HFFc6 (cell line): ENCODE results near the gene MRPL54. TPM values are rescaled to one million over a fixed set of nuclear protein-coding genes. Genes with fewer than 3 reads are reported as not detected.

Experiments
- DNase-seq: peaks from one replicate; pipeline ENCODE4 v3.0.0-alpha.2; 2018
- H3K27ac Mint-ChIP-seq: 2 replicates; pipeline ENCODE4 v1.8.0; 2020; ENCODE audit warnings: mild to moderate bottlenecking, mixed read lengths
- H3K27me3 Mint-ChIP-seq: 2 replicates; pipeline ENCODE4 v1.8.0; 2021; ENCODE audit warnings: mild to moderate bottlenecking, moderate library complexity, mixed read lengths; ENCODE audit not compliant: insufficient read depth
- H3K36me3 Mint-ChIP-seq: 2 replicates; pipeline ENCODE4 v1.8.0; 2021; ENCODE audit warnings: low read depth, mixed read lengths
- H3K4me1 Mint-ChIP-seq: 2 replicates; pipeline ENCODE4 v1.8.0; 2020; ENCODE audit warnings: low read depth, mixed read lengths
- H3K4me3 Mint-ChIP-seq: 2 replicates; pipeline ENCODE4 v1.8.0; 2020; ENCODE audit warnings: mild to moderate bottlenecking, moderate library complexity, mixed read lengths
- H3K9me3 Mint-ChIP-seq: 2 replicates; pipeline ENCODE4 v1.8.0; 2020; ENCODE audit warnings: mild to moderate bottlenecking, mixed read lengths
- CTCF ChIP-seq: fragments of 200-600 bp; sonication (generic); IDR thresholded peaks from 2 replicates; pipeline ENCODE4 v1.5.0; 2021; ENCODE audit warnings: antibody characterized with exemption, mild to moderate bottlenecking
- total RNA-seq, 6 experiments: library from RNA; stranded (reverse); fragmentation: NEBNext Ultra II Directional; extraction: Animal tissue kit (Norgen Biotek cat#: 25700); gene quantifications; 2 replicates in 1 of 6; 3 replicates in 5 of 6; pipeline ENCODE4 v1.2.3, GENCODE V29; 2021

The MRPL54 gene
- total RNA-seq, 6 experiments from 2014 or later, result 69.9 to 84.3 (median 77.9) TPM

- H3K27ac Mint-ChIP-seq, result no peak within 1 kb of the TSS
- H3K36me3 Mint-ChIP-seq, result no peaks in the 10 kb centered on the region
- H3K4me3 Mint-ChIP-seq, result no peak within 1 kb of the TSS
- DNase-seq, result no peak
- H3K4me1 Mint-ChIP-seq, result no peaks in the 10 kb centered on the region
- H3K9me3 Mint-ChIP-seq, result no peaks in the 10 kb centered on the region
- no peak for TF ChIP-seq CTCF
- H3K27me3 Mint-ChIP-seq, result peaks cover 10% of the 10 kb centered on the region
These were observed 9.5 kb downstream of the MRPL54 start, which contains the start of gene RAX2 for GRCh38 chr19:3771906-3772455. Gene RAX2 (minus strand): TSS chr19:3772228. CDS start chr19:3771742, 486 bp downstream.

- Mint-ChIP-seq H3K9me3 (no peaks in the 10 kb centered on the region), H3K4me1 (no peaks in the 10 kb centered on the region), H3K27me3 (peaks cover 10% of the 10 kb centered on the region), H3K27ac (no peak overlapping the region), H3K36me3 (no peaks in the 10 kb centered on the region), H3K4me3 (no peak overlapping the region)
- DNase-seq, result no peak
- TF ChIP-seq CTCF, result no peak
These were observed 11.5 kb downstream of the MRPL54 start for GRCh38 chr19:3773814-3774515.

GRCh38 chr19:3774621-3775373 is 12.3 kb downstream of the MRPL54 start:
- TF ChIP-seq CTCF, result no peak

GRCh38 chr19:3775374-3775711 is 12.9 kb downstream of the MRPL54 start:
- H3K9me3 Mint-ChIP-seq, result no peaks in the 10 kb centered on the region
- H3K27ac Mint-ChIP-seq, result no peak overlapping the region
- no peak for DNase-seq
- H3K27me3 Mint-ChIP-seq, result peaks cover 10% of the 10 kb centered on the region
- TF ChIP-seq CTCF, result no peak
- H3K36me3 Mint-ChIP-seq, result no peaks in the 10 kb centered on the region
- no peak overlapping the region for H3K4me3 Mint-ChIP-seq
- H3K4me1 Mint-ChIP-seq, result no peaks in the 10 kb centered on the region

More at GRCh38 chr19:3774621-3775373, 12.3 kb downstream of the MRPL54 start:
- no peaks in the 10 kb centered on the region for H3K4me1 Mint-ChIP-seq
- H3K27me3 Mint-ChIP-seq, result peaks cover 10% of the 10 kb centered on the region
- H3K4me3 Mint-ChIP-seq, result no peak overlapping the region
- no peak for DNase-seq
- no peaks in the 10 kb centered on the region for H3K36me3 Mint-ChIP-seq
- no peak overlapping the region for H3K27ac Mint-ChIP-seq
- H3K9me3 Mint-ChIP-seq, result no peaks in the 10 kb centered on the region

GRCh38 chr19:3775831-3776230 is 13.3 kb downstream of the MRPL54 start:
- peaks cover 2% of the 10 kb centered on the region for H3K9me3 Mint-ChIP-seq
- no peaks in the 10 kb centered on the region for H3K4me1 Mint-ChIP-seq
- no peak overlapping the region for H3K4me3 Mint-ChIP-seq
- DNase-seq, result no peak
- TF ChIP-seq CTCF, result no peak
- H3K27ac Mint-ChIP-seq, result no peak overlapping the region
- peaks cover 1% of the 10 kb centered on the region for H3K36me3 Mint-ChIP-seq
- H3K27me3 Mint-ChIP-seq, result peaks cover 10% of the 10 kb centered on the region
